Urinary bladder (tissue), 4 donors: ENCODE measurements around the gene HPCAL4. TPM values are rescaled to one million over a fixed set of nuclear protein-coding genes. Genes with fewer than 3 reads are reported as not detected.

ENCODE experiments used
- DNase-seq: peaks from one replicate; pipeline ENCODE4 v3.0.0-alpha.2; 2015; ENCODE audit errors: extremely low spot score
- H3K27ac ChIP-seq: one replicate; pipeline ENCODE4 v1.5.1; 2013; ENCODE audit warnings: low read depth, mild to moderate bottlenecking, moderate library complexity
- H3K36me3 ChIP-seq: one replicate; pipeline ENCODE4 v1.6.1; 2013; ENCODE audit warnings: mild to moderate bottlenecking, moderate library complexity; ENCODE audit not compliant: insufficient read depth
- H3K4me1 ChIP-seq: one replicate; pipeline ENCODE4 v1.6.1; 2013; ENCODE audit warnings: mild to moderate bottlenecking, moderate library complexity; ENCODE audit not compliant: insufficient read depth
- H3K4me3 ChIP-seq: one replicate; pipeline ENCODE4 v1.5.1; 2013; ENCODE audit warnings: low read depth, low read length
- WGBS: extraction: QIAGEN DNeasy Blood & Tissue Kit; methylation state at CpG from one replicate; pipeline ENCODE4 v1.1.7; 2013; 5-methylcytosine and 5-hydroxymethylcytosine counted together
- polyA plus RNA-seq: library from polyadenylated mRNA; stranded (reverse); fragments of 200-250 nt; gene quantifications from one replicate; pipeline ENCODE4 v1.2.3, GENCODE V29; 2013
- total RNA-seq: library from RNA; depleted of rRNA; stranded (reverse); fragments of >200 nt; gene quantifications from one replicate; pipeline ENCODE4 v1.2.3, GENCODE V29; 2014
- donor health status: healthy with polysubstance abuse.
- donor health status: healthy.

HPCAL4 gene
- total and polyA plus RNA-seq, 2 donors: 0.23 to 2.5 TPM

- Histone ChIP-seq H3K4me3 (no peak overlapping the region), H3K36me3 (no peaks in the 10 kb centered on the region), H3K27ac (no peak overlapping the region), H3K4me1 (no peaks in the 10 kb centered on the region)
- DNase-seq: peak; percentile 41
- WGBS: 41% methylated on average over 7 of the region's 7 CpGs
These were observed 29.1 kb upstream of the HPCAL4 start for GRCh38 chr1:39720094-39720999.

- Histone ChIP-seq H3K27ac (no peak overlapping the region), H3K4me3 (no peak overlapping the region), H3K4me1 (no peaks in the 10 kb centered on the region), H3K36me3 (no peaks in the 10 kb centered on the region)
- 41% methylated on average over 6 of the region's 6 CpGs for whole genome bisulfite sequencing
- no peak for DNase-seq
These were observed 26.6 kb upstream of the HPCAL4 start for GRCh38 chr1:39717809-39718208.

GRCh38 chr1:39713557-39713956 is 22.3 kb upstream of the HPCAL4 start:
- Histone ChIP-seq H3K4me3 (no peak overlapping the region), H3K27ac (no peak overlapping the region), H3K4me1 (no peaks in the 10 kb centered on the region), H3K36me3 (no peaks in the 10 kb centered on the region)
- no peak for DNase-seq
- WGBS: 93% methylated on average over 5 of the region's 5 CpGs

- 78% methylated on average over 6 of the region's 6 CpGs for WGBS
- no peak for DNase-seq
- Histone ChIP-seq H3K4me3 (no peak overlapping the region), H3K36me3 (no peaks in the 10 kb centered on the region), H3K4me1 (no peaks in the 10 kb centered on the region), H3K27ac (no peak overlapping the region)
These were observed 20.7 kb upstream of the HPCAL4 start for GRCh38 chr1:39711966-39712340.

- DNase-seq: no peak
- Histone ChIP-seq H3K27ac (no peak overlapping the region), H3K4me3 (no peak overlapping the region), H3K36me3 (no peaks in the 10 kb centered on the region), H3K4me1 (no peaks in the 10 kb centered on the region)
- WGBS: 59% methylated on average over 12 of the region's 12 CpGs
These were observed 20.1 kb upstream of the HPCAL4 start for GRCh38 chr1:39711104-39711965.

DNA sequence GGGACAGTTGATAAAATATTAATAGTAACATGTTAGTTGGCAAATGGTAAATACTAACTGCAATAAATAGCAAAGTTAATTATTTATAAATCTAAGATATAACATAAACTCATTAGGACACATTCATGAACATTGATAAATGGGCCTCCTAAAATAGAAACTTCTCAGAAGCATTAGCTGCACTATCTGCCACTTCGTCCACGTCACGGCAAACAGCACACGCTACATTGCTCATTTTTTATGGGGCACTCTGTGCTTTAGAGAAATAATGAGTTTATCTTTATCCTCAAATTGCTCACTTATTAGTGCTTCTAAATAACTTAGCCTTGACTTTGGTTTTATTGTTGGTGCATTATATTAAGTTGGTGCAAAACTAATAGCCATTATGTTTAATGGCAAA is 16.3 kb upstream of the HPCAL4 start:
- H3K27ac ChIP-seq: no peak overlapping the region
- no peaks in the 10 kb centered on the region for H3K4me1 ChIP-seq
- H3K36me3 ChIP-seq: no peaks in the 10 kb centered on the region
- no peak overlapping the region for H3K4me3 ChIP-seq
- WGBS: 91% methylated on average over 4 of the region's 4 CpGs
- DNase-seq: no peak

DNA sequence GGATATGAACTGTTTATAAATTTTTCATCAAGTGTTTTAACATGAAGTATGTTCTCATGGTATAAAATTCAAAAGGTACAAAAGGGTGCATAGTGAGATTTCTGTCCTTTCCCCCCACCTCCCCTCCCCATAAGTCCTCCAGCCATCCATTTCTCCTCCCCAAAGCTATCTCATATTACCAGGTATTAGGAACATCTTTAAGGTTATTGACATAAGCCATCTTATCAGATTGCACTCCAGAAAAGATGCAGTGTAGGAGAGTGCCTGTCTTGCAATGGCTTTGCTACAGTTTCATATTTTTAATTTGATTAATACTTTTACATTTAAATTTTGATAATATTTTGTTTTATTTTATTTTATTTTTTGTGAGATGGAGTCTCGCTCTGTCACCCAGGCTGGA is 13.5 kb upstream of the HPCAL4 start:
- no peak overlapping the region for H3K27ac ChIP-seq
- no peaks in the 10 kb centered on the region for H3K4me1 ChIP-seq
- no peaks in the 10 kb centered on the region for H3K36me3 ChIP-seq
- DNase-seq: no peak
- WGBS: 91% methylated on average over 1 of the region's 1 CpG
- no peak overlapping the region for H3K4me3 ChIP-seq

DNA sequence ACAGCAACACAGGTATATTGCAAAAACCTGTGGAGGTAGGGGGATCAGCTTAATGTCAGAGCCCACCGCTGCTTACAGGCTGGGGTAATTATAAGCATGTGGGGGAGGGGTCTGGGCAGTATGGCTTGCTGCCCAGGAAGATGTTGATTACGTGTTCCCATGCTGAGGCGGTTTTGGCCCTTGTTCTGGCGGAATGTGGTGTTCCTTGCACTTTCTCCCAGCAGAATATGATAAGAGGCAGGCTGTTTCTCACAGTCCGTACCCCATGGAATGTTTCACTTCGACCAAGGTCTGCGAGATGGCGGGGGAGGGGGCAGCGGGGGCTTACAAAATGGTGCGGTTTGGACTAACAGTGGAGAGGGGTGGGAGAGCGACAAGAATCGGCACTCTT is 9.8 kb upstream of the HPCAL4 start:
- DNase-seq: peak; percentile 52
- no peaks in the 10 kb centered on the region for H3K4me1 ChIP-seq
- no peaks in the 10 kb centered on the region for H3K36me3 ChIP-seq
- WGBS: 12% methylated on average over 12 of the region's 12 CpGs
- H3K4me3 ChIP-seq: no peak overlapping the region
- H3K27ac ChIP-seq: no peak overlapping the region

DNA sequence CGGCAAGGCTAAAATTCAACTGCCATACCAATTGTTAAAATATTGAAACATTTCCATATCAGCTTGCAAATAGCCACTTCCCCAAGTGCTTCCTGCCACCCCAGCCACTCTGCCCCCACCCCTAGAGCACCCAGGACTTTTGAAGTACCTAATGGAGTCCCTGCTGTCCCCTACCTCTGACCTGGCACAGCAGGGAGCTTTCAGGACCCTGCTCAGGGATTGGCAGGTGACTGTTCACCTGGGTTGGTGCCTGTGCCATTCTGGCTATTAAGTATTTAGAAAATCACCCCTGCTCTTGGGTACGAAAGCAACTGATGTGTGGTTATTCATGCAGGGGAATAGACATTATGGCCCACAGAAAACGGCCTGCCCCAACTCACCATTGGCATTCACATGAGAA is 9.1 kb upstream of the HPCAL4 start:
- DNase-seq: no peak
- no peaks in the 10 kb centered on the region for H3K36me3 ChIP-seq
- H3K27ac ChIP-seq: no peak overlapping the region
- no peaks in the 10 kb centered on the region for H3K4me1 ChIP-seq
- 78% methylated on average over 3 of the region's 3 CpGs for WGBS
- H3K4me3 ChIP-seq: no peak overlapping the region

GRCh38 chr1:39699419-39699818 is 8.2 kb upstream of the HPCAL4 start:
- H3K36me3 ChIP-seq: no peaks in the 10 kb centered on the region
- DNase-seq: no peak
- H3K4me1 ChIP-seq: no peaks in the 10 kb centered on the region
- H3K27ac ChIP-seq: no peak overlapping the region
- no peak overlapping the region for H3K4me3 ChIP-seq
- WGBS: 88% methylated on average over 3 of the region's 3 CpGs

DNA sequence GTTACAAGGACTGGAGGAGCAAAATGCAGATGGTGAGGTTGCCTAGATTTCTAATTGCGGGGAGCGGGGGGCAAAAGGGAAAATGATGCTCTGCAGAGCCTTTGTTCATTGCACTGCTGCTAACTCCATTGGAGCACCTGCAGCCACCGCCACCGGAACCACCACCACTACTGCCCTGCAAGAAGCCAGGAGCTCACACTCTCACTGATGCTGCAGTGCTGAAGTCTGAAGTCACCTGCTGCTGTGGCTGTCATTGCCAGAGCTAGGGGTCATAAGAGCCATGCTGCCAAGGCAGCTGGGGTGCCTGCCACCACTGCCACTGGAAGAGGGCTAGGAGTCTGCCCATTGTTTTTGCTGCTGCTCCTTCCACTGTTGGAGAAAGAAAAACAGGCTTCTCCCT is 7.3 kb upstream of the HPCAL4 start:
- Histone ChIP-seq H3K4me3 (no peak overlapping the region), H3K27ac (no peak overlapping the region), H3K36me3 (no peaks in the 10 kb centered on the region), H3K4me1 (no peaks in the 10 kb centered on the region)
- no peak for DNase-seq
- 85% methylated on average over 4 of the region's 4 CpGs for WGBS

DNA sequence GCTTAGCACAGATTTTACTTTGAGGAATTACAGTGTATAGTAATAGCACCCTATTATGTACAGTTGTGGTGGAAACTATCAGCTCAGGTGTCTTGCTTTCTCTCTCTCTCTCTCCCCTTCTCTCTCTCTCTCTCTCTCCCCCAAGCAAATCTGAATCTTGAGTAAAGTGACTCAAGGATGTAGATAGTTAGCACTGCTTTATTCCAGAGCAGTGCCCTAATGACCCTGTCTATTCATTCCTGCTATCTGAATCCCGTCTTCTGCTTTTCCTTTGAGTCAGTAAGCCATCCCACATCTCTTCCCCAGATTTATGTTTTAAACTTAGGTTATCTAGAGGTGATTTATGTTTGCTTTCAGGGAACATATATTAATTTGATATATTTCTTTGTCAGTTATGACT is 5.2 kb upstream of the HPCAL4 start:
- no peak for DNase-seq
- no peaks in the 10 kb centered on the region for H3K4me1 ChIP-seq
- H3K36me3 ChIP-seq: no peaks in the 10 kb centered on the region
- 35% methylated on average over 1 of the region's 1 CpG for WGBS
- H3K27ac ChIP-seq: no peak overlapping the region
- H3K4me3 ChIP-seq: no peak overlapping the region

- WGBS: 28% methylated on average over 1 of the region's 1 CpG
- DNase-seq: no peak
- no peak overlapping the region for H3K27ac ChIP-seq
- no peaks in the 10 kb centered on the region for H3K4me1 ChIP-seq
- no peaks in the 10 kb centered on the region for H3K36me3 ChIP-seq
- H3K4me3 ChIP-seq: no peak overlapping the region
These were observed 3.8 kb upstream of the HPCAL4 start for GRCh38 chr1:39695016-39695415.

DNA sequence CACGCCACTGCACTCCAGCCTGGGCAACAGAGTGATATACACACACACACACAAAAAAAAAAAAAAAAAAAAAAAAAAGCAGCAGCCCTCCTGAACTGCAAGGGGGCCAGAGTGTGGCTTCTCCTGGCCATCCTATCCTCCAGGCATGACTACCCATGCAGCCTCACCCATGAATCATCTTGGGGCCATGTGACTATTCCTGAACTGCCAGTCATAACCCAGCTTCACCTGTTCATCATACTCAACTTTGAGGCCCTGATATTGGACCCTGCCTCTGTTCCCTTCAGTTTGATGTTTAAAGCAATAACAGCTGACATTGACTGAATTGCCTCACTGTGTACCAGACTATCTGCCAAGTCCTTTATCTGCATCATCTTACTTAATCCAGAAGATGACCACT is 2.8 kb upstream of the HPCAL4 start:
- H3K4me1 ChIP-seq: no peaks in the 10 kb centered on the region
- 95% methylated on average over 1 of the region's 1 CpG for WGBS
- no peak overlapping the region for H3K4me3 ChIP-seq
- no peaks in the 10 kb centered on the region for H3K36me3 ChIP-seq
- DNase-seq: no peak
- H3K27ac ChIP-seq: no peak overlapping the region
